Activated CD4-positive, alpha-beta memory T cell treated with anti-CD3 and anti-CD28 coated beads for 36 hours (primary cell): ENCODE measurements around the gene ZNF248. TPM values are rescaled to one million over a fixed set of nuclear protein-coding genes. Genes with fewer than 3 reads are reported as not detected.

Experiments
- CTCF ChIA-PET: fragments of 350-600 bp; sonication (Branson Sonifier 250); formaldehyde crosslinking; loops from one replicate; lab custom pipeline; 2021; ENCODE audit warnings: antibody characterized with exemption, inconsistent platforms; lab: Charles Lee
- POLR2A ChIA-PET: fragments of 350-600 bp; sonication (Branson Sonifier 250); formaldehyde crosslinking; loops from one replicate; lab custom pipeline; 2021; ENCODE audit warnings: antibody characterized with exemption; lab: Charles Lee
- DNase-seq: peaks from one replicate; pipeline ENCODE4 v3.0.0-alpha.2; 2020
- H3K27ac Mint-ChIP-seq: one replicate; pipeline ENCODE4 v1.8.0; 2021; ENCODE audit warnings: mixed read lengths
- H3K27me3 Mint-ChIP-seq: one replicate; pipeline ENCODE4 v1.8.0; 2021; ENCODE audit warnings: mixed read lengths
- H3K36me3 Mint-ChIP-seq: one replicate; pipeline ENCODE4 v1.8.0; 2021; ENCODE audit warnings: mixed read lengths
- H3K4me1 Mint-ChIP-seq: one replicate; pipeline ENCODE4 v1.8.0; 2021; ENCODE audit warnings: low read depth, mixed read lengths
- H3K4me3 Mint-ChIP-seq: one replicate; pipeline ENCODE4 v1.8.0; 2021; ENCODE audit warnings: mild to moderate bottlenecking, mixed read lengths
- H3K9me3 Mint-ChIP-seq: one replicate; pipeline ENCODE4 v1.8.0; 2021; ENCODE audit warnings: mixed read lengths
- intact Hi-C: fragments of 100-400 bp; cut with micrococcal nuclease; formaldehyde crosslinking; loops from one replicate; pipeline ENCODE4 v1.15.1; 2023
- total RNA-seq, 2 experiments: library from RNA; stranded (reverse); gene quantifications; one replicate each; pipeline ENCODE4 v1.2.3, GENCODE V29; 2021

ZNF248 gene
- total RNA-seq, 2 experiments from 2014 or later, result 6.1 to 7.4 TPM

GRCh38 chr10:37813763-37814162 is 43.6 kb downstream of the ZNF248 start:
- Mint-ChIP-seq H3K9me3 (peaks cover 69% of the 10 kb centered on the region), H3K4me3 (no peak overlapping the region), H3K27me3 (no peaks in the 10 kb centered on the region), H3K4me1 (no peaks in the 10 kb centered on the region), H3K36me3 (peaks cover 26% of the 10 kb centered on the region), H3K27ac (no peak overlapping the region)
- ChIA-PET CTCF (no interaction called here), POLR2A (no interaction called here)
- no peak for DNase-seq
- intact Hi-C loops, result no loop called here

GRCh38 chr10:37812290-37812689 is 45.1 kb downstream of the ZNF248 start:
- Mint-ChIP-seq H3K27ac (no peak overlapping the region), H3K4me3 (no peak overlapping the region), H3K27me3 (no peaks in the 10 kb centered on the region), H3K4me1 (no peaks in the 10 kb centered on the region), H3K36me3 (peaks cover 26% of the 10 kb centered on the region), H3K9me3 (peaks cover 62% of the 10 kb centered on the region)
- POLR2A ChIA-PET, result no interaction called here
- CTCF ChIA-PET, result no interaction called here
- DNase-seq, result no peak
- intact Hi-C loops, result no loop called here

- ChIA-PET POLR2A (no interaction called here), CTCF (no interaction called here)
- Mint-ChIP-seq H3K27ac (no peak overlapping the region), H3K27me3 (no peaks in the 10 kb centered on the region), H3K4me1 (no peaks in the 10 kb centered on the region), H3K9me3 (no peaks in the 10 kb centered on the region), H3K36me3 (no peaks in the 10 kb centered on the region), H3K4me3 (no peak overlapping the region)
- intact Hi-C loops, result no loop called here
- DNase-seq, result no peak
Measured at GRCh38 chr10:37803269-37803668, 54.1 kb downstream of the ZNF248 start.

- DNase-seq, result no peak
- intact Hi-C loops, result no loop called here
- Mint-ChIP-seq H3K9me3 (peaks cover 5% of the 10 kb centered on the region), H3K27ac (no peak overlapping the region), H3K4me3 (no peak overlapping the region), H3K27me3 (no peaks in the 10 kb centered on the region), H3K4me1 (no peaks in the 10 kb centered on the region), H3K36me3 (peaks cover 5% of the 10 kb centered on the region)
- ChIA-PET CTCF (no interaction called here), POLR2A (interaction anchor here (1.2 kb wide), 1 partner anchor 159 kb away, joined by 3 read pairs; no protein-coding TSS in a partner anchor)
Measured at GRCh38 chr10:37801557-37801956, 55.9 kb downstream of the ZNF248 start.

- no peaks in the 10 kb centered on the region for H3K27me3 Mint-ChIP-seq
- peaks cover 17% of the 10 kb centered on the region for H3K36me3 Mint-ChIP-seq
- H3K9me3 Mint-ChIP-seq, result peaks cover 37% of the 10 kb centered on the region
- no peak overlapping the region for H3K27ac Mint-ChIP-seq
- DNase-seq, result no peak
- POLR2A ChIA-PET, result no interaction called here
- no peaks in the 10 kb centered on the region for H3K4me1 Mint-ChIP-seq
- CTCF ChIA-PET, result no interaction called here
- intact Hi-C loops, result no loop called here
- H3K4me3 Mint-ChIP-seq, result no peak overlapping the region
Measured at GRCh38 chr10:37794305-37794976, 63.0 kb downstream of the ZNF248 start.

- intact Hi-C loops, result no loop called here
- ChIA-PET CTCF (no interaction called here), POLR2A (no interaction called here)
- no peak overlapping the region for H3K27ac Mint-ChIP-seq
- no peaks in the 10 kb centered on the region for H3K4me1 Mint-ChIP-seq
- H3K4me3 Mint-ChIP-seq, result no peak overlapping the region
- H3K9me3 Mint-ChIP-seq, result peaks cover 38% of the 10 kb centered on the region
- DNase-seq, result no peak
- no peaks in the 10 kb centered on the region for H3K27me3 Mint-ChIP-seq
- H3K36me3 Mint-ChIP-seq, result peaks cover 6% of the 10 kb centered on the region
Measured at GRCh38 chr10:37789590-37789989, 67.8 kb downstream of the ZNF248 start.

- ChIA-PET POLR2A (no interaction called here), CTCF (no interaction called here)
- H3K36me3 Mint-ChIP-seq, result peaks cover 6% of the 10 kb centered on the region
- H3K9me3 Mint-ChIP-seq, result peaks cover 48% of the 10 kb centered on the region
- H3K27me3 Mint-ChIP-seq, result no peaks in the 10 kb centered on the region
- H3K4me3 Mint-ChIP-seq, result no peak overlapping the region
- intact Hi-C loops, result no loop called here
- H3K4me1 Mint-ChIP-seq, result no peaks in the 10 kb centered on the region
- H3K27ac Mint-ChIP-seq, result no peak overlapping the region
- DNase-seq, result no peak
Measured at GRCh38 chr10:37784678-37785077, 72.7 kb downstream of the ZNF248 start.

GRCh38 chr10:37780536-37780935 is 76.9 kb downstream of the ZNF248 start:
- intact Hi-C loops, result no loop called here
- no peak overlapping the region for H3K4me3 Mint-ChIP-seq
- POLR2A ChIA-PET, result no interaction called here

GRCh38 chr10:37777056-37777455 is 80.4 kb downstream of the ZNF248 start:
- peaks cover 51% of the 10 kb centered on the region for H3K9me3 Mint-ChIP-seq
- intact Hi-C loops, result no loop called here
- H3K36me3 Mint-ChIP-seq, result peaks cover 2% of the 10 kb centered on the region
- no peak overlapping the region for H3K27ac Mint-ChIP-seq
- H3K4me3 Mint-ChIP-seq, result no peak overlapping the region
- ChIA-PET POLR2A (no interaction called here), CTCF (no interaction called here)
- DNase-seq, result no peak
- H3K4me1 Mint-ChIP-seq, result no peaks in the 10 kb centered on the region
- H3K27me3 Mint-ChIP-seq, result no peaks in the 10 kb centered on the region

More at GRCh38 chr10:37780536-37780935, 76.9 kb downstream of the ZNF248 start:
- Mint-ChIP-seq H3K27ac (no peak overlapping the region), H3K9me3 (peaks cover 54% of the 10 kb centered on the region), H3K4me1 (no peaks in the 10 kb centered on the region), H3K36me3 (peaks cover 2% of the 10 kb centered on the region), H3K27me3 (no peaks in the 10 kb centered on the region)
- no peak for DNase-seq
- CTCF ChIA-PET, result no interaction called here

- DNase-seq, result no peak
- ChIA-PET CTCF (no interaction called here), POLR2A (no interaction called here)
- no peaks in the 10 kb centered on the region for H3K4me1 Mint-ChIP-seq
- intact Hi-C loops, result no loop called here
- H3K9me3 Mint-ChIP-seq, result peaks cover 45% of the 10 kb centered on the region
- peaks cover 2% of the 10 kb centered on the region for H3K36me3 Mint-ChIP-seq
- no peaks in the 10 kb centered on the region for H3K27me3 Mint-ChIP-seq
- no peak overlapping the region for H3K27ac Mint-ChIP-seq
- H3K4me3 Mint-ChIP-seq, result no peak overlapping the region
Measured at GRCh38 chr10:37775612-37776011, 81.8 kb downstream of the ZNF248 start.

- ChIA-PET POLR2A (no interaction called here), CTCF (no interaction called here)
- no peak for DNase-seq
- intact Hi-C loops, result no loop called here
- peaks cover 2% of the 10 kb centered on the region for H3K36me3 Mint-ChIP-seq
- no peaks in the 10 kb centered on the region for H3K27me3 Mint-ChIP-seq
- H3K9me3 Mint-ChIP-seq, result peaks cover 40% of the 10 kb centered on the region
- no peak overlapping the region for H3K4me3 Mint-ChIP-seq
- H3K27ac Mint-ChIP-seq, result no peak overlapping the region
- no peaks in the 10 kb centered on the region for H3K4me1 Mint-ChIP-seq
Measured at GRCh38 chr10:37774351-37774750, 83.1 kb downstream of the ZNF248 start.

GRCh38 chr10:37765216-37765615 is 92.2 kb downstream of the ZNF248 start:
- no peak for DNase-seq
- H3K27me3 Mint-ChIP-seq, result no peaks in the 10 kb centered on the region
- H3K4me1 Mint-ChIP-seq, result no peaks in the 10 kb centered on the region
- POLR2A ChIA-PET, result no interaction called here
- CTCF ChIA-PET, result no interaction called here
- H3K36me3 Mint-ChIP-seq, result peaks cover 15% of the 10 kb centered on the region
- intact Hi-C loops, result no loop called here
- H3K4me3 Mint-ChIP-seq, result no peak overlapping the region
- peaks cover 64% of the 10 kb centered on the region for H3K9me3 Mint-ChIP-seq
- no peak overlapping the region for H3K27ac Mint-ChIP-seq

- Mint-ChIP-seq H3K4me3 (no peak overlapping the region), H3K4me1 (no peaks in the 10 kb centered on the region), H3K27ac (no peak overlapping the region), H3K36me3 (peaks cover 17% of the 10 kb centered on the region), H3K27me3 (no peaks in the 10 kb centered on the region), H3K9me3 (peaks cover 66% of the 10 kb centered on the region)
- CTCF ChIA-PET, result no interaction called here
- POLR2A ChIA-PET, result no interaction called here
- intact Hi-C loops, result no loop called here
- no peak for DNase-seq
Measured at GRCh38 chr10:37763132-37763531, 94.3 kb downstream of the ZNF248 start.
